Activated T-cell treated with anti-CD3 and anti-CD28 coated beads for 1 hour (primary cell): ENCODE data around the gene PLD2.
"Not testable (repeated sequence)": the region's sequence is repeated elsewhere in the genome, so short reads cannot be mapped to it uniquely, and the experiment has no call there.

Source experiments
- DNase-seq: peaks from one replicate; pipeline ENCODE4 v3.0.0-alpha.2; 2020; ENCODE audit warnings: low read depth

The PLD2 gene

DNA sequence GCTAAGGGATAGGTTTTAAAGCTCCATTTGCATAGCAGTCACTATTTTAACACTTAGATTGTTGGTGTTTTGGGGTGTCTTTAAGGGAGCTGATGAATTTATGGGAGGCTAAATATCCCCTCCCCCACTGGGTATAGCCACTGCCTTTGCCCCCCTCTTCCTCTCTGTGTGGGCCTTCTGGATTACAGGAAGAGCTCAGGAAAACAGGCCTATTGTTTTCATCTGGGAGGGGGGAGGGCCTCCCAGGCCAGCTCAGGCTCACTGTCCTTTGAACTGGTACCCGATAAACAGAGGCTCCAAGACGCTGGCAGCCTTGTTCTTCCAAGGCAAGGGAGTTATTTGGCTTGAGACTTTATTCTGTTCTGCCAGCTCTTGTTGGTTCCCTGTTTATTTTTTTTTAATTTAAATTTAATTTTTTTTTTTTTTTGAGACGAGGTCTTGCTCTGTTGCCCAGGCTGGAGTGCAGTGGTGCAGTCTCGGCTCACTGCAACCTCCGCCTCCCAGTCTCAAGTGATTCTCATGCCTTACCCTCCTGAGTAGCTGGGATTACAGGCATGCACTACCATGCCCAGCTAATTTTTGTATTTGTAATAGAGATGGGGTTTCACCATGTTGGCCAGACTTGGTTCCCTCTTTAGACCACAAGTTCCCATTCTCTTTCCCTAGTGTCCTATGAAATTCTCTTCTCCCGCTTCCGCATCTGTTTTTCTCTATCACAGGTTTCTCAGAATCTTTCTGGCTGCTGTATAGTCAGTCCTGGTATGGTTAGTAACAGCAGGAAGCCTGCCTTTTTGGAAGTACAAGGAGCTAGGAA is 51.3 kb downstream of the PLD2 start:
- no peak for DNase-seq

DNA sequence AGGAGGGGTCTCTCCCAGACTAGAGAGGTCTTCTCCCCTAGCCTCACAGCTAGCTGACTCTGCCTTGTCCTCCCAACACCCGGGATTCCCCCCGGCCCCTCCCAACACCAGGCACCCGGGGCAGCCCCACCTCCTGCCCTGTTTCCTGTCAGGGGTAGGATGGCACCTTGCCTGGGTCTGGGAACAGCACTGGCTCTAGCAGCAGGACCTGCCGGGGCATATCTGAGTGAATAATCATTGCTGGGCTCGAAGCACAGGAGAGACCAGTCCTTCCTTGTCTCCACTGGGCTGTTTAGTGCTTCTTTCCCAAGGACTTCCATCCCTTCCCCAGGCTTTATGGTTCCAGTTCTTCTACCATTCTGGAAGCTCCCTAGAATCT is 51.9 kb downstream of the PLD2 start:
- no peak for DNase-seq

DNA sequence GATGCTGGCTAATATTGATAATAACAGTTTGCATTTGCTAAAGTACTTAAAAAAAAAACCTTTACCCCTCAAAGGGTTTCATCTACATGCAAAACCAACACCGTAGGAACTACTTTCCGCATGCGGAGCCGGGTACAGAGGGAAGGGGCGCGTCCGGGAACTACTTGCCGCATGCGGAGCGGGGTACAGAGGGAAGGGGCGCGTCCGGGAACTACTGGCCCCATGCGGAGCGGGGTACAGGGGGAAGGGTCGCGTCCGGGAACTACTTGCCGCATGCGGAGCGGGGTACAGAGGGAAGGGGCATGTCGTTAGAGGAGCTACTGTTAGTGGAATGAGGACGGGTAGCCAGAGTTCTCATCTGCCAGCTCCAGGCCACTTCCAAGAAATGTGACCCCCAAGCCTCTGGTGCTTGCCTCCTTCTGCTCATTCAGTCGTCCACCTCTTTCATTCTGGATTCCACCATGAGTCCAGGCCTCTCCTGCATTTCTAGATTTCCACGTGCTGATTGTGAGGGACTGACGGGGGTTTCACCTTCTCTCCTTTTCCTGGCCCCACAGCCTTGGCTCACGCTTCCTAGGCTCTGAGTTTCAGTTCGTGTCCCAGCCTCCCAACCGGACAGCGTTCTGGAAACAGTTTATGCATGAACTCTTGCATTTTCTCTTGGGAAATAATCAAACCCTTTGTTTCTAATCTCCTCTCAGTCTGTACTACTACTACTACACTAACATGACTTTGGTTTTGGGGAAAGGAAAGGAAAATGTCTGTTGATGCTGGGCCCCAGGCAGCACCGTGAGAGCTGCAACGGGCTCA is 53.1 kb downstream of the PLD2 start:
- no peak for DNase-seq

DNA sequence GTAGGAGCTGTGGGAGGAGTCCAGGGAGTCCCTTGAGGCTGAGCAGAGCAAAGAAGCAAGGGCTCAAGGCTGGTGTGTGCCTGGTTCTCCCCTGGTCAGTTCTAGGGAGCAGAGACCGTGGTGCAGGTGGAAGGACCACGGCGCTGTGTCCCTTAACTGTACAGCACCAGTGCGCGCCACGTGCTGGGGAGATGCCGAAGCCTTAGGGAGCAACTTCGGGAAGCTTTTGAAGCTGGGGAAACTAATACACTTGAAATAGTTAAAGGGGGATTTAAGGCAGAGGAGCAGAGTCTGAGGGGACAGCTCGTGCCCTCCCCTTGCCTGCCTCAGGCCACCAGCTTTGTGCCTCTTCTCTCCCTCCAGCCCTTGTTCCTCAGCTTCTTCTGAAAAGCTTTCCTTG is 53.7 kb downstream of the PLD2 start:
- DNase-seq = no peak

DNA sequence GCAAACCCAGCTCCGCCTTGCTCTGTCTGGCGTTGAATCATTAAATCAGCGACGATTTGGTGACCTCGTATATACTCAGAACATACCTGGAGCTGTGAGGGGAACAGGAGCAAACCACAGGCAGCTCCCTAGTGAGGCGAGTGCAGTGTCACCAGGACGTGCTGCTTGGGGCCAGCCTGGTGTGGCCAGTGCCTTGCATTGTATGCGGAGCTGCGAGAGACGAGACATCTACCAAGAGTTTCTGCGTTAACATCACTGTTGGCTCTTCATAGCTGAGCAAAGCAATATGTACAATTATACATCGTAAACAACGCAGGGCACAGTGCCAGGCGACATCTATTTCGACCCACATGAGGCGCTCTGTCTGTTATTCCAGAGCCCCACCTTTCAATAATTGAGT is 54.1 kb downstream of the PLD2 start:
- DNase-seq = no peak

DNA sequence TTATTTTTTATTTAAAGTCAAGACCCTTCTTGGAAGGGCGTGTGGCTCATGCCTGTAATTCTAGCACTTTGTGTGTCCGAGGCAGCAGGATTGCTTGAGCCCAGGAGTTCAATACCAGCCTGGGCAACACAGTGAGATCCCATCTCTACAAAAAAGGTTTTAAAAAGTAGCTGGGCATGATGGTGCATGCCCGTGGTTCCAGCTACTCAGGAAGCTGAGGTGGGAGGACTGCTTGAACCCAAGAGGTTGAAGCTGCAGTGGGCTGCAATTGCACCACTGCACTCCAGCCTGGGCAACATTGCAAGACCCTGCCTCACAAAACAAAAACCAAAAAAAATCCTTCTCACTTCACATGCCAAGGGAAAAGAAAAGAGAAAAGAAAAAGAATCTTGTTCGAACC is 55.8 kb downstream of the PLD2 start:
- DNase-seq = no peak

DNA sequence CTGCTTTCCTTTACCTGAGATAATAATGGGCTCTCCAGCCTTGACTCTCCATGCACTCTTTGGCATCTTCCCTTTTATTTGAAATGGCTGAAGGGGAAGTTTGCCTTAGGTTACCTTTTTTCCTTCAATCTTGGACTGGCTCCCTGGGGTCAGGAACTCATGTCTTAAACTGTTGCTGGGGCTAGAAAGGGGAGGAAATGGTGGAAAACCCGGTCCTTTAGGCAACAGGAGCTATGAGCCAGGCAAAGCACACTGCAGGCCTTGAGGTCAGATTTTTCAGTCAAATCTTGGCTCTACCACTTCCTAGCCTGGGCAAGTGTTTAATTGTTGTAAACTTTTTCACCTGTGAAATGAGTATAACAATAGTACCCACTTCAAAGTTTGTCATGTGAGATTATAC is 56.4 kb downstream of the PLD2 start:
- DNase-seq = no peak

DNA sequence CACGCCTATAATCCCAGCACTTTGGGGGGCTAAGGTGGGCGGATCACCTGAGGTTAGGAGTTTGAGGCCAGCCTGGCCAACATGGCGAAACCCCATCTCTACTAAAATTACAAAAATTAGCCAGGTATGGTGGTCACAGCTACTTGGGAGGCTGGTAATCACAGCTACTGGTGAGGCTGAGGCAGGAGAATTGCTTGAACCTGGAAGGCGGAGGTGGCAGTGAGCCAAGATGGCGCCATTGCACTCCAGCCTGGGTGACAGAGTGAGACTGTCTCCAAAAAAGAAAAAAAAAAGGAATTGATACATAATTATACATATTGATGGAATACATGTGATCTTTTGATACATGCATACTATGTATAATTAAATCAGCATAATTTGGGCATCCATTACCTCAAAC is 60.6 kb downstream of the PLD2 start:
- DNase-seq = not testable (repeated sequence)

DNA sequence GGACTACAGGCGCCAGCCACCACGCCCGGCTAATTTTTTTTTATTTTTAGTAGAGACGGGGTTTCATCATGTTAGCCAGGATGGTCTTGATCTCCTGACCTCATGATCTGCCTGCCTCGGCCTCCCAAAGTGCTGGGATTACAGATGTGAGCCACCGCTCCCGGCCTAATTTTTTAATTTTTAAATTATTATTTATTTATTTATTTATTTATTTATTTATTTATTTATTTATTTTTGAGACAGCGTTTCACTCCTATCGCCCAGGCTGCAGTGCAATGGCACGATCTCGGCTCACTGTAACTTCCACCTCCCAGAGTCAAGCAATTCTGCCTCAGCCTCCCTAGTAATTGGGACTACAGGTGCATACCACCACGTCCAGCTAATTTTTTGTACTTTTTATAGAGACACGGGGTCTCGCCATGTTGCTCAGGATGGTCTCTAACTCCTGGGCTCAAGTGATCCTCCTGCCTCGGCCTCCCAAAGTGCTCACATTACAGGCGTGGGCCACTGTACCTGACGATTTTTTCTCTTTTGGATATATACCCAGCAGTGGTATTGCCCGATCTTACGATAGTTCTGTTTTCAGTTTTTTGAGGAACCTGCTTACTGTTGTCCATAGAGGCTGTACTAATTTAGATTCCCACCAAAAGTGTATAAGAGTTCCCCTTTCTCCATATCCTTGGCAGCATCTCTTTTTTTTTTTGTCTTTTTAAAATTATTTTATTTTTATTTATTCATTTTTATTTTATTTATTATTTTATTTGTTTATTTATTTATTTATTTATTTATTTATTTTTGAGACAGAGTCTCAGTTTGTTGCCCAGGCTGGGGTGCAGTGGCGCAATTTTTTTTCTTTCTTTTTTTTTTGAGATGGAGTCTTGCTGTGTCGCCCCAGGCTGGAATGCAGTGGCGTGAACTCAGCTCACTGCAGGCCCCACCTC is 62.4 kb downstream of the PLD2 start:
- not testable (repeated sequence) for DNase-seq

DNA sequence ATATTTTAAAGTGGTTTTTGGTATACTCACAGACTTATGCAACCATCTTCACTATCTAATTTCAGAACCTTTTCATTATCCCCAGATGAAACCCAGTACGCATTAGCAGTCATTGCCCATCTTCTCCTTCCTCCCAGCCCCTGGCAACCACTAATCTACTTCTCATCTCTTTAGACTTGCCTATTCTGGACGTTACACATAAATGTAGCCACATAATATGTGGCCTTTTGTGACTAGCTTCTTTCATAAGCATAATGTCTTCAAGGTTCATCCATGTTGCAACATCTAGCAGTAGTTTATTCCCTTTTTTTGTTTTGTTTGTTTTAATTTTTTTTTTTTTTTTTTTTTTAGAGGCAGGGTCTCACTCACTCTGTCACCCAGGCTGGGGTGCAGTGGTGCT is 63.9 kb downstream of the PLD2 start:
- no peak for DNase-seq

DNA sequence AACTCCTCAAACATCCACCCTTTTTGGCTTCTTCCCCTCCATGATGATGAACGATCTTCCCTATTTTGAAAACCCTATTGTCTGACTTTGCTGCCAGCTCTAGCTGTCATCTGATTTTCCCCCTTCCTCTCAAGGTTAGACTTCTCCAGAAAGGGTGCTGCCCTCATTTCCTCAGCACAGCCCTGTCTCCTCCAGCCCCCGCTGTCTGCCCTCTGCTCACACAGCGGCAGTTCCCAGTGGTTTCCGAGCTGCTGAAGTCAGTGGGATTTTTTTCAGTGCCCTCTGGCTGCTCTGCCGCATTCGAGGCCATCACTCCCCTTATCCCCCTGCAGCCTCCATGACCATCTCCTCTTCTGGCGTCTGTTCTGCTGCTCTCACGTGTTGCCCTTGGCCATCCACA is 65.8 kb downstream of the PLD2 start:
- DNase-seq = no peak
